WTC11 (cell line): ENCODE data around the gene CFAP221. TPM values are rescaled to one million over a fixed set of nuclear protein-coding genes. Genes with fewer than 3 reads are reported as not detected.

Source experiments
- ATAC-seq: fragments of 200-7000 bp; cut with Tn5 transposase; 2 replicates; pipeline ENCODE4 v1.10.0; 2021; ENCODE audit warnings: mild to moderate bottlenecking, moderate library complexity
- CTCF ChIA-PET: fragments of 300-600 bp; sonication (Branson Sonifier 250); formaldehyde crosslinking; loops from one replicate; lab custom pipeline; 2021; ENCODE audit warnings: antibody characterized with exemption; lab: Charles Lee
- POLR2A ChIA-PET: fragments of 350-600 bp; sonication (Branson Sonifier 250); formaldehyde crosslinking; loops from one replicate; lab custom pipeline; 2021; ENCODE audit warnings: antibody characterized with exemption; lab: Charles Lee
- DNase-seq: peaks from one replicate; pipeline ENCODE4 v3.0.0; 2021; ENCODE audit warnings: low spot score
- H3K27ac Mint-ChIP-seq: 2 replicates; pipeline ENCODE4 v1.8.0; 2021; ENCODE audit warnings: mixed read lengths
- H3K27me3 Mint-ChIP-seq: 2 replicates; pipeline ENCODE4 v1.8.0; 2021; ENCODE audit warnings: low read depth, mild to moderate bottlenecking, moderate library complexity, mixed read lengths
- H3K36me3 Mint-ChIP-seq: 2 replicates; pipeline ENCODE4 v1.8.0; 2021; ENCODE audit warnings: mixed read lengths
- H3K4me1 Mint-ChIP-seq: 2 replicates; pipeline ENCODE4 v1.8.0; 2022; ENCODE audit warnings: mixed read lengths
- H3K4me3 Mint-ChIP-seq: 2 replicates; pipeline ENCODE4 v1.8.0; 2021; ENCODE audit warnings: mild to moderate bottlenecking, moderate library complexity, mixed read lengths
- H3K9me3 Mint-ChIP-seq: 2 replicates; pipeline ENCODE4 v1.8.0; 2021; ENCODE audit warnings: mixed read lengths
- CREB1 ChIP-seq: sonication (generic); formaldehyde crosslinking; IDR thresholded peaks from 2 replicates; pipeline ENCODE4 v1.8.0; 2023; ENCODE audit warnings: mild to moderate bottlenecking, missing genetic modification reagents
- ELF4 ChIP-seq: sonication (generic); formaldehyde crosslinking; IDR thresholded peaks from 2 replicates; pipeline ENCODE4 v1.8.1; 2022; ENCODE audit warnings: low read depth, mild to moderate bottlenecking, moderate library complexity, missing genetic modification reagents
- GABPB1 ChIP-seq: sonication (generic); formaldehyde crosslinking; IDR thresholded peaks from 2 replicates; pipeline ENCODE4 v1.8.1; 2023; ENCODE audit warnings: mild to moderate bottlenecking, missing genetic modification reagents
- GRHL2 ChIP-seq: fragments of 250-450 bp; sonication (Bioruptor Pico); IDR thresholded peaks from 2 replicates; pipeline ENCODE4 v1.8.0; 2022; ENCODE audit warnings: mild to moderate bottlenecking, moderate library complexity; ENCODE audit not compliant: insufficient replicate concordance, severe bottlenecking
- NR3C1 ChIP-seq: sonication (generic); formaldehyde crosslinking; conservative IDR thresholded peaks from 2 replicates; pipeline ENCODE4 v1.8.1; 2023; ENCODE audit warnings: low read depth, mild to moderate bottlenecking, missing genetic modification reagents
- OVOL2 ChIP-seq: fragments of 250-450 bp; sonication (Bioruptor Pico); IDR thresholded peaks from 2 replicates; pipeline ENCODE4 v1.9.0; 2021; ENCODE audit warnings: mild to moderate bottlenecking, borderline replicate concordance
- SOX15 ChIP-seq: fragments of 250-450 bp; sonication (Bioruptor Pico); IDR thresholded peaks from 2 replicates; pipeline ENCODE4 v1.9.0; 2021; ENCODE audit warnings: mild to moderate bottlenecking
- TEAD1 ChIP-seq: sonication (generic); formaldehyde crosslinking; IDR thresholded peaks from 2 replicates; pipeline ENCODE4 v1.8.0; 2022; ENCODE audit warnings: mild to moderate bottlenecking, missing genetic modification reagents
- ZBTB21 ChIP-seq: sonication (generic); formaldehyde crosslinking; IDR thresholded peaks from 2 replicates; pipeline ENCODE4 v1.8.1; 2023; ENCODE audit warnings: mild to moderate bottlenecking, missing genetic modification reagents, borderline replicate concordance
- ZNF138 ChIP-seq: sonication (generic); formaldehyde crosslinking; conservative IDR thresholded peaks from 2 replicates; pipeline ENCODE4 v1.8.1; 2022; ENCODE audit warnings: mild to moderate bottlenecking, moderate library complexity, missing genetic modification reagents
- ZNF423 ChIP-seq: fragments of 250-450 bp; sonication (Bioruptor Pico); IDR thresholded peaks from 2 replicates; pipeline ENCODE4 v2.1.2; 2022; ENCODE audit warnings: mild to moderate bottlenecking, moderate library complexity
- ZNF532 ChIP-seq: fragments of 250-450 bp; sonication (Bioruptor Pico); IDR thresholded peaks from 2 replicates; pipeline ENCODE4 v1.9.0; 2021; ENCODE audit warnings: mild to moderate bottlenecking, borderline replicate concordance
- total RNA-seq: library from RNA; stranded (reverse); gene quantifications from 3 replicates; pipeline ENCODE4 v1.2.3, GENCODE V29; 2021
- TF ChIP-seq, protein P1 (sequence below): fragments of 250-450 bp; sonication (Bioruptor Pico); conservative IDR thresholded peaks from 2 replicates; pipeline ENCODE4 v1.9.0; 2021; ENCODE audit warnings: mild to moderate bottlenecking
- TF ChIP-seq, protein P2 (sequence below): sonication (generic); formaldehyde crosslinking; conservative IDR thresholded peaks from 2 replicates; pipeline ENCODE4 v1.8.1; 2023; ENCODE audit warnings: mild to moderate bottlenecking, low read depth, missing genetic modification reagents, moderate library complexity

The CFAP221 gene
- total RNA-seq, 1 experiment from 2014 or later: 0.35 TPM

DNA sequence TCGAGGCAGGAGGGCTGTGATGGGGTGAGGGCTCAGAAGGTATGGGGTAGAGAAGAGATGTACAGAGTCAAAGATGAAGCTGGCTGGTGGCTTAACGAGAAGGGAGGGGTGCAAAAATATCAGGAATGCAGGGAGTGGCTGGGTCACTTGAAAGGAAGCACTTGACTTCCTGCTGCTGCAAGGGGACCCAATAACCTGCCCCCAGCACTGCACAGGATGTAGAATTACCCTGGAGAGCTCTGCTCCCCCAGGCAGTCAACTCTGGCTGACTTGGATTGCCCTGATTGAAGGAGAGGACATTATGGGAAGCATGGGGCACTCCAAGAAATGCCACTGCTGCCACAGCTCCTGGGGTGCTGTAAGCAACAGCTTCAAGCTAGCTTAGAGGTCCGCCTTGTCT is 41.8 kb downstream of the CFAP221 start:
- H3K4me3 Mint-ChIP-seq: no peak overlapping the region
- ChIA-PET CTCF (no interaction called here), POLR2A (no interaction called here)
- ATAC-seq: peak; percentile 24; the same call in 1 of the 2 replicates
- peaks cover 12% of the 10 kb centered on the region for H3K36me3 Mint-ChIP-seq
- peaks cover 8% of the 10 kb centered on the region for H3K4me1 Mint-ChIP-seq
- peaks cover 22% of the 10 kb centered on the region for H3K9me3 Mint-ChIP-seq
- TF ChIP-seq CREB1 (CRISPR knock-in tag): no peak
- no peak for TF ChIP-seq ZBTB21 (CRISPR knock-in tag)
- TF ChIP-seq, protein P1, sequence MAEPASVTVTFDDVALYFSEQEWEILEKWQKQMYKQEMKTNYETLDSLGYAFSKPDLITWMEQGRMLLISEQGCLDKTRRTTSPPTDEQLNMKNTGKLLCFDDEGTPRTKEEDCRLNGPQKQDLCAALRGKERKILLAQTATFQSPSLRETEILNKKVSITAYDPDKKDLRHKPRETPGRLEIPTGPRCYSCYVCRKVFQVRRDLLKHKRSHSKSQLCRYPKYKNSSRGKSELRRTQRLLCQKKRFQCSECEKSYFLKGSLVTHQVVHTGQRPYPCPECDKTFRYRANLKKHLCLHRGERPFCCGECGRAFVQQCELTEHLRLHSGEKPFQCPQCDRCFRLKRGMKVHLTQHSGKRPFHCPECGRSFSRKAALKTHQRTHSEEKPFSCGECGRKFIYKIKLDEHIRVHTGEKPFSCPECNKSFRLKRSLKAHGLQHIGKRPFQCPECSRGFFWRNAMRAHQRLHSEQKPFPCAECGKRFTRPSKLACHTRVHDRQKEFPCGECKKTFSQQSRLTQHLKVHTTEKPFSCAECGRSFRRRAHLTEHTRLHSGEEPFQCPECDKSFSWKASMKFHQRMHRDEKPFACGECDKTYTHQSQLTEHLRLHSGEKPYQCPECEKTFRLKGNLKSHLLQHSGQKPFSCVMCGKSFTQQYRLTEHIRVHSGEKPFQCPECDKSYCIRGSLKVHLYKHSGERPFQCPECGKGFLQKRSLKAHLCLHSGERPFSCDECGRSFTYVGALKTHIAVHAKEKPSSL (CRISPR knock-in tag): no peak
- TF ChIP-seq GRHL2 (CRISPR knock-in tag): no peak
- TF ChIP-seq, protein P2, sequence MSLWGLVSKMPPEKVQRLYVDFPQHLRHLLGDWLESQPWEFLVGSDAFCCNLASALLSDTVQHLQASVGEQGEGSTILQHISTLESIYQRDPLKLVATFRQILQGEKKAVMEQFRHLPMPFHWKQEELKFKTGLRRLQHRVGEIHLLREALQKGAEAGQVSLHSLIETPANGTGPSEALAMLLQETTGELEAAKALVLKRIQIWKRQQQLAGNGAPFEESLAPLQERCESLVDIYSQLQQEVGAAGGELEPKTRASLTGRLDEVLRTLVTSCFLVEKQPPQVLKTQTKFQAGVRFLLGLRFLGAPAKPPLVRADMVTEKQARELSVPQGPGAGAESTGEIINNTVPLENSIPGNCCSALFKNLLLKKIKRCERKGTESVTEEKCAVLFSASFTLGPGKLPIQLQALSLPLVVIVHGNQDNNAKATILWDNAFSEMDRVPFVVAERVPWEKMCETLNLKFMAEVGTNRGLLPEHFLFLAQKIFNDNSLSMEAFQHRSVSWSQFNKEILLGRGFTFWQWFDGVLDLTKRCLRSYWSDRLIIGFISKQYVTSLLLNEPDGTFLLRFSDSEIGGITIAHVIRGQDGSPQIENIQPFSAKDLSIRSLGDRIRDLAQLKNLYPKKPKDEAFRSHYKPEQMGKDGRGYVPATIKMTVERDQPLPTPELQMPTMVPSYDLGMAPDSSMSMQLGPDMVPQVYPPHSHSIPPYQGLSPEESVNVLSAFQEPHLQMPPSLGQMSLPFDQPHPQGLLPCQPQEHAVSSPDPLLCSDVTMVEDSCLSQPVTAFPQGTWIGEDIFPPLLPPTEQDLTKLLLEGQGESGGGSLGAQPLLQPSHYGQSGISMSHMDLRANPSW (CRISPR knock-in tag): no peak
- no peak overlapping the region for H3K27ac Mint-ChIP-seq
- DNase-seq: no peak
- H3K27me3 Mint-ChIP-seq: no peaks in the 10 kb centered on the region

GRCh38 chr2:119590873-119591272 is 46.6 kb downstream of the CFAP221 start:
- H3K27me3 Mint-ChIP-seq: no peaks in the 10 kb centered on the region
- DNase-seq: no peak
- H3K4me3 Mint-ChIP-seq: no peak overlapping the region
- ChIA-PET CTCF (interaction anchor here (1.0 kb wide), 1 partner anchor 115 kb away, joined by 3 read pairs; no protein-coding TSS in a partner anchor), POLR2A (no interaction called here)
- TF ChIP-seq TEAD1 (CRISPR knock-in tag) (no peak), OVOL2 (CRISPR knock-in tag) (no peak), ZBTB21 (CRISPR knock-in tag) (no peak), ZNF138 (no peak), NR3C1 (no peak), ELF4 (CRISPR knock-in tag) (no peak), ZNF532 (CRISPR knock-in tag) (no peak), ZNF423 (CRISPR knock-in tag) (no peak), GABPB1 (CRISPR knock-in tag) (no peak), SOX15 (CRISPR knock-in tag) (no peak)
- TF ChIP-seq, protein P2 (CRISPR knock-in tag): no peak
- TF ChIP-seq, protein P1 (CRISPR knock-in tag): no peak
- no peaks in the 10 kb centered on the region for H3K9me3 Mint-ChIP-seq
- no peak for ATAC-seq
- H3K36me3 Mint-ChIP-seq: no peaks in the 10 kb centered on the region
- H3K27ac Mint-ChIP-seq: no peak overlapping the region
- H3K4me1 Mint-ChIP-seq: peaks cover 6% of the 10 kb centered on the region
